GM12875 (cell line): Measurements from ENCODE around the gene HAPLN3.

Experiments
- H3K4me3 ChIP-seq: one replicate; pipeline ENCODE4 v1.5.1; 2011; ENCODE audit warnings: low read depth, low read length, control low read depth
- CTCF ChIP-seq: IDR thresholded peaks from 2 replicates; pipeline ENCODE4 v1.5.1; 2011; ENCODE audit warnings: low read depth, mild to moderate bottlenecking, control low read depth, inconsistent platforms, low read length, moderate library complexity, borderline replicate concordance; ENCODE audit not compliant: insufficient read depth

The HAPLN3 gene

GRCh38 chr15:88872106-88872505 lies 23.2 kb downstream of the HAPLN3 start:
- H3K4me3 ChIP-seq, result no peak overlapping the region
- TF ChIP-seq CTCF, result no peak

GRCh38 chr15:88871313-88871712 lies 24.0 kb downstream of the HAPLN3 start:
- H3K4me3 ChIP-seq, result no peak overlapping the region
- TF ChIP-seq CTCF, result no peak

- H3K4me3 ChIP-seq, result no peak overlapping the region
- no peak for TF ChIP-seq CTCF
Measured at GRCh38 chr15:88866295-88866881, 29.0 kb downstream of the HAPLN3 start.

- no peak overlapping the region for H3K4me3 ChIP-seq
- no peak for TF ChIP-seq CTCF
Measured at GRCh38 chr15:88865498-88866099, 29.7 kb downstream of the HAPLN3 start.

GRCh38 chr15:88864861-88865497 lies 30.4 kb downstream of the HAPLN3 start:
- no peak for TF ChIP-seq CTCF
- H3K4me3 ChIP-seq, result no peak overlapping the region

GRCh38 chr15:88863412-88863811 lies 31.9 kb downstream of the HAPLN3 start:
- H3K4me3 ChIP-seq, result no peak overlapping the region
- TF ChIP-seq CTCF, result no peak

- H3K4me3 ChIP-seq, result no peak overlapping the region
- no peak for TF ChIP-seq CTCF
Measured at GRCh38 chr15:88860212-88860611, 35.1 kb downstream of the HAPLN3 start.
